RWPE2 (cell line): ENCODE results near the gene ELMO3.

Experiments used
- ATAC-seq: fragments of 200-7000 bp; cut with Tn5 transposase; 3 replicates; pipeline ENCODE4 v1.9.1; 2021; ENCODE audit warnings: low read depth
- DNase-seq: peaks from one replicate; pipeline ENCODE4 v3.0.0-alpha.2; 2020; ENCODE audit warnings: low spot score
- H3K27ac ChIP-seq: fragments of 450-650 bp; 2 replicates; pipeline ENCODE4 v1.5.1; 2017; ENCODE audit warnings: mild to moderate bottlenecking; ENCODE audit not compliant: poor library complexity, severe bottlenecking
- H3K27me3 ChIP-seq: fragments of 250-450 bp; sonication (Bioruptor Pico); 2 replicates; pipeline ENCODE4 v1.5.1; 2021; ENCODE audit warnings: mild to moderate bottlenecking, moderate library complexity; ENCODE audit not compliant: insufficient read depth, poor library complexity, severe bottlenecking
- H3K36me3 ChIP-seq: fragments of 250-450 bp; sonication (Bioruptor Pico); 2 replicates; pipeline ENCODE4 v1.5.1; 2020; ENCODE audit warnings: low read depth, mild to moderate bottlenecking, moderate library complexity
- H3K4me1 ChIP-seq: fragments of 250-450 bp; sonication (Bioruptor Pico); 2 replicates; pipeline ENCODE4 v1.5.1; 2021; ENCODE audit warnings: mild to moderate bottlenecking, moderate library complexity; ENCODE audit not compliant: insufficient read depth, poor library complexity, severe bottlenecking
- H3K4me3 ChIP-seq: fragments of 250-450 bp; sonication (Bioruptor Pico); 2 replicates; pipeline ENCODE4 v1.5.1; 2021; ENCODE audit warnings: mild to moderate bottlenecking, moderate library complexity; ENCODE audit not compliant: severe bottlenecking
- H3K9me3 ChIP-seq: fragments of 250-450 bp; sonication (Bioruptor Pico); 2 replicates; pipeline ENCODE4 v1.5.1; 2021; ENCODE audit warnings: mild to moderate bottlenecking, moderate library complexity; ENCODE audit not compliant: severe bottlenecking
- CTCF ChIP-seq: fragments of 450-650 bp; IDR thresholded peaks from one replicate; pipeline ENCODE4 v1.5.1; 2017; ENCODE audit warnings: mild to moderate bottlenecking, moderate library complexity; ENCODE audit not compliant: poor library complexity, severe bottlenecking

ELMO3 gene

DNA sequence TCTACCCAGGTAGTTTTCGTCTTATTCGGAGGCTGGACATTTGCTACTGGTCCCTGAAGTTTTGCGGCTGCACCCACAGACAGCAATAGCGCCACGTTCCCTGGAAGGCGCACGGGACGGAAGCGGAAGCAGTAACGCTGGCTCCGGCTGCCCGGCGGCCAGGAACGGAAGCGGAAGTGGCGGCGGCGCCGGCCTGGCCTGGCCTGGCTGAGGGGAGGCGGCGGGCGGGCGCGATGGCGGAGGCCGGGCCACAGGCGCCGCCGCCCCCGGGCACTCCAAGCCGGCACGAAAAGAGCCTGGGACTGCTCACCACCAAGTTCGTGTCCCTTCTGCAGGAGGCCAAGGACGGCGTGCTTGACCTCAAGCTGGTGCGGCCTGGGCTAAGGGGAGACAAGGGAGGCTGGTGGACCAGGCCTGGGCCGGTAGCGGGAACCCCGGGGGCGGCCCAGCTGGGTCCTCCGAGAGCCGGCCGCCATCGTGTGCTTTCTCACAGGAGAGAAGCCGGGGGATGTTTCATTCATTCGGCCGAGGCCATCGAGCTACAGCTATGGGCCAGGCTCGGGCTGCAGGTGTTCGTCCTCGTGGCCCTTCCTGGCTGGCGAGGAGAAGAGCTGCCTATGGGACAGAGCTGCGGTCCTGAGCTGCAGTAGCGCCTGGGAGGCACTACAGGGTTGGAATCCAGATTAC lies 6.8 kb upstream of the ELMO3 start, which contains the start of gene E2F4:
Gene E2F4, plus strand, starts transcription at position 161 of the 687 bp plus-strand sequence. Its CDS starts 73 bp downstream, at position 234.
- peak; percentile 96 for ATAC-seq
- H3K9me3 ChIP-seq: no peaks in the 10 kb centered on the region
- peak; percentile 91 for DNase-seq
- peak within 1 kb of the TSS; percentile 79 for H3K4me3 ChIP-seq
- no peak for TF ChIP-seq CTCF
- peaks cover 8% of the 10 kb centered on the region for H3K4me1 ChIP-seq
- H3K27ac ChIP-seq: peak within 1 kb of the TSS; percentile 61
- peaks cover 45% of the 10 kb centered on the region for H3K36me3 ChIP-seq
- H3K27me3 ChIP-seq: no peaks in the 10 kb centered on the region

- H3K4me3 ChIP-seq: peak overlapping the region; percentile 79
- peaks cover 52% of the 10 kb centered on the region for H3K36me3 ChIP-seq
- no peaks in the 10 kb centered on the region for H3K9me3 ChIP-seq
- H3K27ac ChIP-seq: peak overlapping the region; percentile 61
- H3K4me1 ChIP-seq: peaks cover 8% of the 10 kb centered on the region
- ATAC-seq: no peak
- DNase-seq: no peak
- TF ChIP-seq CTCF: no peak
- no peaks in the 10 kb centered on the region for H3K27me3 ChIP-seq
Measured at GRCh38 chr16:67192781-67193361, 6.1 kb upstream of the ELMO3 start.

GRCh38 chr16:67193536-67193935 lies 5.4 kb upstream of the ELMO3 start:
- DNase-seq: no peak
- no peaks in the 10 kb centered on the region for H3K27me3 ChIP-seq
- peak overlapping the region; percentile 79 for H3K4me3 ChIP-seq
- peak overlapping the region; percentile 61 for H3K27ac ChIP-seq
- no peak for TF ChIP-seq CTCF
- H3K9me3 ChIP-seq: no peaks in the 10 kb centered on the region
- no peak for ATAC-seq
- H3K36me3 ChIP-seq: peaks cover 59% of the 10 kb centered on the region
- peaks cover 10% of the 10 kb centered on the region for H3K4me1 ChIP-seq

DNA sequence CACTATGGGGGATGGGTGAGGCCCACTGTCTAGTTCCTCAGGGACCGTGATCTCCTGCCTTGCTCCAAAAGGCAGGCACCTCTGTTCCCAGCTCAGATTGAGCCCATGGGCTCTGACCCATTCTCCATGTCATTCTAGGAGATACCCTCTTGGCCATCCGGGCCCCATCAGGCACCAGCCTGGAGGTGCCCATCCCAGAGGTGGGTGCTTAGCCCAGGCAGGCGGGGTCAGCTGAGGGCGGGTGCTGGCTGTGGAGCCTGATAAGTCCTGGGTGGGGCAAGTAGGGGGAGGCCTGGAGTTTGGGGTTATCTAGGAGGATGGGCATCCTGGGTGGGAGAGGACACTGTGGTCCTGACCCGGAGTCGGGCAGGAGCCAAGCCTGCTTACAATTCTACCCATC lies 4.7 kb upstream of the ELMO3 start:
- TF ChIP-seq CTCF: no peak
- no peak for ATAC-seq
- Histone ChIP-seq H3K4me1 (peaks cover 13% of the 10 kb centered on the region), H3K27ac (peak overlapping the region; percentile 61), H3K4me3 (no peak overlapping the region), H3K36me3 (peaks cover 60% of the 10 kb centered on the region), H3K27me3 (no peaks in the 10 kb centered on the region), H3K9me3 (no peaks in the 10 kb centered on the region)
- no peak for DNase-seq

GRCh38 chr16:67195676-67196075 lies 3.3 kb upstream of the ELMO3 start:
- Histone ChIP-seq H3K27ac (no peak overlapping the region), H3K9me3 (no peaks in the 10 kb centered on the region), H3K4me3 (no peak overlapping the region), H3K4me1 (peaks cover 13% of the 10 kb centered on the region), H3K27me3 (no peaks in the 10 kb centered on the region), H3K36me3 (peaks cover 67% of the 10 kb centered on the region)
- no peak for DNase-seq
- no peak for TF ChIP-seq CTCF
- ATAC-seq: no peak
